Nephron (organoid): ENCODE measurements around the gene PDE4D.

ENCODE experiments used
- H3K27ac Mint-ChIP-seq, 3 experiments: 2 replicates each; pipeline ENCODE4 v1.8.0; 2020; ENCODE audit warnings: mixed read lengths in 3 of 3, mild to moderate bottlenecking in 2 of 3, moderate library complexity in 1 of 3
- H3K27me3 Mint-ChIP-seq: 2 replicates; pipeline ENCODE4 v1.8.0; 2021; ENCODE audit warnings: low read depth, mild to moderate bottlenecking, moderate library complexity, mixed read lengths
- H3K36me3 Mint-ChIP-seq: 2 replicates; pipeline ENCODE4 v1.8.0; 2020; ENCODE audit warnings: low read depth, mixed read lengths
- H3K4me1 Mint-ChIP-seq: 2 replicates; pipeline ENCODE4 v1.8.0; 2020; ENCODE audit warnings: mixed read lengths
- H3K4me3 Mint-ChIP-seq, 3 experiments: 2 replicates each; pipeline ENCODE4 v1.8.0; 2020; ENCODE audit warnings: mild to moderate bottlenecking in 3 of 3, mixed read lengths in 3 of 3, moderate library complexity in 2 of 3
- H3K9me3 Mint-ChIP-seq: 2 replicates; pipeline ENCODE4 v1.8.0; 2020; ENCODE audit warnings: mixed read lengths
- CTCF ChIP-seq, 3 experiments: fragments of 200-600 bp; sonication (generic); IDR thresholded peaks; one replicate each; pipeline ENCODE4 v1.5.0; 2021; ENCODE audit warnings: antibody characterized with exemption in 3 of 3; ENCODE audit not compliant: unreplicated experiment in 3 of 3

PDE4D gene

GRCh38 chr5:59587489-59588337 lies 305.8 kb downstream of the PDE4D start:
- no peaks in the 10 kb centered on the region for H3K36me3 Mint-ChIP-seq
- H3K27ac Mint-ChIP-seq, result peak overlapping the region; percentile 65 to 85 (median 71)
- no peaks in the 10 kb centered on the region for H3K27me3 Mint-ChIP-seq
- TF ChIP-seq CTCF (IDR thresholded peaks at IDR 0.05; ENCODE audit: unreplicated experiment in 3 of 3), result peak; percentile 25 to 35 (median 29)
- peaks cover 52% of the 10 kb centered on the region for H3K4me1 Mint-ChIP-seq
- no peaks in the 10 kb centered on the region for H3K9me3 Mint-ChIP-seq
- H3K4me3 Mint-ChIP-seq, result peak overlapping the region; percentile 82 to 90 (median 90)

GRCh38 chr5:59586841-59587240 lies 306.7 kb downstream of the PDE4D start:
- Mint-ChIP-seq H3K27me3 (no peaks in the 10 kb centered on the region), H3K4me3 (peak overlapping the region; percentile 82 to 90 (median 90)), H3K36me3 (no peaks in the 10 kb centered on the region), H3K27ac (peak overlapping the region; percentile 64 to 85 (median 65)), H3K9me3 (no peaks in the 10 kb centered on the region), H3K4me1 (peaks cover 46% of the 10 kb centered on the region)
- no peak for TF ChIP-seq CTCF (IDR thresholded peaks at IDR 0.05; ENCODE audit: unreplicated experiment in 3 of 3)

GRCh38 chr5:59584858-59585846 lies 308.4 kb downstream of the PDE4D start:
- Mint-ChIP-seq H3K9me3 (no peaks in the 10 kb centered on the region), H3K27ac (peak overlapping the region in 2 of 3 experiments; percentile 57 to 85), H3K4me1 (peaks cover 45% of the 10 kb centered on the region), H3K36me3 (no peaks in the 10 kb centered on the region), H3K4me3 (peak overlapping the region; percentile 8 to 90 (median 79)), H3K27me3 (no peaks in the 10 kb centered on the region)
- no peak for TF ChIP-seq CTCF (IDR thresholded peaks at IDR 0.05; ENCODE audit: unreplicated experiment in 3 of 3)

GRCh38 chr5:59583810-59584562 lies 309.5 kb downstream of the PDE4D start:
- Mint-ChIP-seq H3K4me3 (peak overlapping the region; percentile 4 to 75 (median 66)), H3K9me3 (no peaks in the 10 kb centered on the region), H3K27ac (peak overlapping the region; percentile 50 to 75 (median 57)), H3K4me1 (peaks cover 53% of the 10 kb centered on the region), H3K27me3 (no peaks in the 10 kb centered on the region), H3K36me3 (no peaks in the 10 kb centered on the region)
- no peak for TF ChIP-seq CTCF (IDR thresholded peaks at IDR 0.05; ENCODE audit: unreplicated experiment in 3 of 3)

GRCh38 chr5:59583151-59583809 lies 310.2 kb downstream of the PDE4D start:
- TF ChIP-seq CTCF (IDR thresholded peaks at IDR 0.05; ENCODE audit: unreplicated experiment in 3 of 3), result no peak
- no peaks in the 10 kb centered on the region for H3K9me3 Mint-ChIP-seq

More at GRCh38 chr5:59583151-59583809, 310.2 kb downstream of the PDE4D start:
- H3K36me3 Mint-ChIP-seq, result no peaks in the 10 kb centered on the region
- H3K4me1 Mint-ChIP-seq, result peaks cover 59% of the 10 kb centered on the region
- H3K4me3 Mint-ChIP-seq, result peak overlapping the region in 2 of 3 experiments; percentile 66 to 75
- peak overlapping the region; percentile 50 to 75 (median 57) for H3K27ac Mint-ChIP-seq
- H3K27me3 Mint-ChIP-seq, result no peaks in the 10 kb centered on the region
